Naive thymus-derived CD8-positive, alpha-beta T cell (primary cell): ENCODE measurements around the gene ARAP2. TPM values are rescaled to one million over a fixed set of nuclear protein-coding genes. Genes with fewer than 3 reads are reported as not detected.
"Not testable (repeated sequence)": the region's sequence is repeated elsewhere in the genome, so short reads cannot be mapped to it uniquely, and the experiment has no call there.

Experiments used
- ATAC-seq, 2 donors: fragments of 150-1000 bp; cut with Tn5 transposase in 1 of 2; sonication (Bioruptor Pico), chemical (Tn5 transposase) in 1 of 2; 1 replicate in 1 of 2; 2 replicates in 1 of 2; pipeline ENCODE4 v1.10.0; 2021; ENCODE audit warnings: mild to moderate bottlenecking in 2 of 2, moderate library complexity in 2 of 2
- POLR2A ChIA-PET: fragments of 350-600 bp; sonication (Branson Sonifier 250); formaldehyde crosslinking; loops from one replicate; lab custom pipeline; 2021; ENCODE audit warnings: antibody characterized with exemption; lab: Charles Lee
- DNase-seq, 10 donors: peaks; one replicate each; pipeline versions ENCODE4 v3.0.0 to v3.0.0-alpha.2; 2020 to 2022
- H3K27ac Mint-ChIP-seq, 10 donors: one replicate each; pipeline ENCODE4 v1.8.0; 2020 to 2022; ENCODE audit warnings: mild to moderate bottlenecking in 10 of 10, mixed read lengths in 10 of 10, moderate library complexity in 4 of 10, inconsistent platforms in 1 of 10
- H3K27me3 Mint-ChIP-seq, 5 donors: one replicate each; pipeline ENCODE4 v1.8.0; 2021 to 2022; ENCODE audit warnings: mixed read lengths in 5 of 5
- H3K36me3 Mint-ChIP-seq, 3 donors: one replicate each; pipeline ENCODE4 v1.8.0; 2020 to 2022; ENCODE audit warnings: mixed read lengths in 3 of 3, mild to moderate bottlenecking in 2 of 3, inconsistent platforms in 1 of 3
- H3K4me1 Mint-ChIP-seq, 4 donors: one replicate each; pipeline ENCODE4 v1.8.0; 2021 to 2022; ENCODE audit warnings: mixed read lengths in 4 of 4
- H3K4me3 Mint-ChIP-seq, 10 donors: one replicate each; pipeline ENCODE4 v1.8.0; 2020 to 2022; ENCODE audit warnings: mild to moderate bottlenecking in 10 of 10, mixed read lengths in 10 of 10, moderate library complexity in 6 of 10, inconsistent platforms in 1 of 10
- H3K9me3 Mint-ChIP-seq, 9 donors: one replicate each; pipeline ENCODE4 v1.8.0; 2020 to 2022; ENCODE audit warnings: mixed read lengths in 9 of 9, mild to moderate bottlenecking in 3 of 9, inconsistent platforms in 1 of 9, moderate library complexity in 1 of 9
- polyA plus RNA-seq, 3 donors: library from polyadenylated mRNA; unstranded; fragments of 300-500 nt; fragmentation: Illumina TruSeq; gene quantifications; one replicate each; pipeline ENCODE4 v1.2.3, GENCODE V29; 2021
- total RNA-seq, 8 experiments: library from RNA in 2 of 8; stranded (reverse) in 2 of 8; gene quantifications; one replicate each; pipeline ENCODE4 v1.2.3 and lab custom pipeline; 2021 to 2026

ARAP2 gene
- total and polyA plus RNA-seq, 5 experiments from 2014 or later, result 11.2 to 46.3 (median 19.0) TPM

DNA sequence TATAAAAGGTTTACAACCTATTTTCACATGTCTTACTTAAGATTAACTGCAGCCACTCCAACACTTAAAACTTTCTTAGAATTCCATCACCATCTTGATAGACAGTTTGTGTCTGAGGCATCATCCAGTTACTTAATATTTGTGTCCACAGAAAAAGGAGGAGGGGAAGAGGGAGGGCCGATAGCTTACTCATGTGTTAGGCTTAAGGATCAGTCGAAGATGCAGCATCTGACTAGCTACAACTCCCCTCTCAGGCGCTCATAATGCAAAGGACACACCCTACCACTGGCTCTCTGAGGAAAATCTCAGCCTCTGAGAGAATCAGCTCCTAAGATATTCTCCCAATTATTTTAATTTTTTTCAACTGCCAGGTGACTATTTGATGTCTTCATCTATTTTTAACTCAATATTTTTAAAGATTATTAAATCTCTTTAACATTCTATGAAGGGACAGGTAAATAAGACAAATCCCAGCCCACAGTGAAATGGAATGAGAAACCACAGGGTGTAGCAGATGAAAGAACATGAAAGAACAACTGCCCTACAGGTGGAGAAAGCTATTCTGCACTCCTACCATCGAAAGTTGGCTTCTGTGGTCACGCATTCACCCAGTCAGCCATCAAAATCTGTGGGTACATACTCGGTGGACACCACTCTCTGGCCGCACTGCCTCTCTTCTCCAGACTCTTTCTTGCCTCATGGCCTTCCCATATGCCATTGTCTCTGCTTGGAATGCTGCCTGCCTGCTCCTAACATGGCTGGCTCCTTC lies 48.0 kb downstream of the ARAP2 start:
- ATAC-seq (no peak), DNase-seq (no peak)
- H3K4me3 Mint-ChIP-seq, result no peak overlapping the region
- peaks cover 0 to 18% (median 15%) of the 10 kb centered on the region in 3 donors for H3K36me3 Mint-ChIP-seq
- no peaks in the 10 kb centered on the region for H3K9me3 Mint-ChIP-seq
- no peaks in the 10 kb centered on the region for H3K27me3 Mint-ChIP-seq
- peak overlapping the region in 3 of 10 donors; percentile 8 to 50 (median 47) for H3K27ac Mint-ChIP-seq
- peaks cover 5 to 38% (median 26%) of the 10 kb centered on the region in 4 donors for H3K4me1 Mint-ChIP-seq
- POLR2A ChIA-PET, result no interaction called here

DNA sequence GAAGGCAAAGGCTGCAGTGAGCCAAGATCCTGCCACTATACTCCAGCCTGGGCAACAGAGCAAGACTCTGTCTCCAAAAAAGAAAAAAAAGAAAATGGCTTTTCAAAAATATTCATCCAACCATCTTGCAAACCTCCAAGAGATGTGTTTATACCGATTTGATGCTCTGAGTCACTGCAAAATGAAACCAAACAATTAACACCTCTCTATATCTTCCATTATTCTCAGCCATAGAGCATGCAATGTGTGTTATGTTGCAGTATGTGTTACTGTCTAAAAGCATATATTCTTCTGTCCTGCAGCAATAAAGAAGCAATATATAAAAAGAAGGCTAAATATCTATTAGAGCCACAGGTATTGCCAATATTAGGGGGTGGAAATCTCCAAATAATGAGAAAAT lies 51.4 kb downstream of the ARAP2 start:
- no peaks in the 10 kb centered on the region for H3K9me3 Mint-ChIP-seq
- peak overlapping the region in 1 of 10 donors; percentile 22 for H3K4me3 Mint-ChIP-seq
- peak overlapping the region in 1 of 10 donors; percentile 21 for H3K27ac Mint-ChIP-seq
- POLR2A ChIA-PET, result no interaction called here
- H3K4me1 Mint-ChIP-seq, result peaks cover 20 to 69% (median 47%) of the 10 kb centered on the region in 4 donors
- H3K27me3 Mint-ChIP-seq, result no peaks in the 10 kb centered on the region
- ATAC-seq (no peak), DNase-seq (no peak)
- peaks cover 0 to 16% (median 13%) of the 10 kb centered on the region in 3 donors for H3K36me3 Mint-ChIP-seq

GRCh38 chr4:36189511-36190226 lies 54.6 kb downstream of the ARAP2 start:
- no peaks in the 10 kb centered on the region for H3K9me3 Mint-ChIP-seq
- DNase-seq (peak in 4 of 10 donors; percentile 5 to 50 (median 21)), ATAC-seq (peak; percentile 47 to 64)
- H3K4me3 Mint-ChIP-seq, result peak overlapping the region in 9 of 10 donors; percentile 13 to 79 (median 25)
- peak overlapping the region; percentile 42 to 85 (median 68) for H3K27ac Mint-ChIP-seq
- POLR2A ChIA-PET, result no interaction called here
- peaks cover 0 to 39% (median 17%) of the 10 kb centered on the region in 3 donors for H3K36me3 Mint-ChIP-seq
- no peaks in the 10 kb centered on the region for H3K27me3 Mint-ChIP-seq
- peaks cover 15 to 52% (median 28%) of the 10 kb centered on the region in 4 donors for H3K4me1 Mint-ChIP-seq

DNA sequence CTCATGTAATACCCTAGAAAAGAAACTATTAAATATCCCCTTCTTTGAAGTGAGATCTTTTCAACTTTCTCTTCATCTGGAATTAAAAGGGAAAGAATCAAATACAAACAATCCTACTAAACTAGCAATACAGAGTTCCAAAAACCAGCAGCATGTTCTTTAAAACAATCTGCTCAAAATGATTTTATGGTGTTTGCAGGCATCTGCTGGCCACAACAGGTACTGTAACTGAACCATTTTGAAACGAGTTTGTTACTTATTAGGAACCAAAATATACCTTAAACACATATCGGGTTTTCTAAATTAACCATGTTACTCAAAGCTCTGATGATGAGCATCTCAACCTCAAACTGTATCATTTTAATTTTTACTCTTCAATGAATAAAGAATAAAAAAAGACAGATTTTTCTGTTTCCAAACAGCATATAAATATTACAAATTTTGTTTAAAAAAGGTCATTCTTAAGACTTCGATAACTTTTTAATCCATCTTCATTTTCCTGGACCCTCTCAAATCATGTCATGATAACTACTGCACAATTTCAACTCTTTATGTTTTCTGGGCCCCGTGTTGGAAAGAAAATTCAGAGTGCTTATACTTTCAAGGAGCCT lies 56.5 kb downstream of the ARAP2 start:
- Mint-ChIP-seq H3K9me3 (no peaks in the 10 kb centered on the region), H3K4me3 (no peak overlapping the region), H3K36me3 (peaks cover 0 to 40% (median 16%) of the 10 kb centered on the region in 3 donors), H3K27ac (no peak overlapping the region), H3K27me3 (no peaks in the 10 kb centered on the region), H3K4me1 (peaks cover 15 to 47% (median 28%) of the 10 kb centered on the region in 4 donors)
- POLR2A ChIA-PET, result no interaction called here
- ATAC-seq, result no peak
- peak in 3 of 10 donors; percentile 15 to 38 (median 21) for DNase-seq

GRCh38 chr4:36183665-36184393 lies 60.5 kb downstream of the ARAP2 start:
- no peak overlapping the region for H3K27ac Mint-ChIP-seq
- H3K4me3 Mint-ChIP-seq, result no peak overlapping the region
- peaks cover 0 to 50% (median 19%) of the 10 kb centered on the region in 3 donors for H3K36me3 Mint-ChIP-seq
- POLR2A ChIA-PET, result no interaction called here
- H3K27me3 Mint-ChIP-seq, result no peaks in the 10 kb centered on the region
- H3K9me3 Mint-ChIP-seq, result no peaks in the 10 kb centered on the region
- no peak for DNase-seq
- peaks cover 0 to 11% (median 3%) of the 10 kb centered on the region in 4 donors for H3K4me1 Mint-ChIP-seq
- no peak for ATAC-seq

DNA sequence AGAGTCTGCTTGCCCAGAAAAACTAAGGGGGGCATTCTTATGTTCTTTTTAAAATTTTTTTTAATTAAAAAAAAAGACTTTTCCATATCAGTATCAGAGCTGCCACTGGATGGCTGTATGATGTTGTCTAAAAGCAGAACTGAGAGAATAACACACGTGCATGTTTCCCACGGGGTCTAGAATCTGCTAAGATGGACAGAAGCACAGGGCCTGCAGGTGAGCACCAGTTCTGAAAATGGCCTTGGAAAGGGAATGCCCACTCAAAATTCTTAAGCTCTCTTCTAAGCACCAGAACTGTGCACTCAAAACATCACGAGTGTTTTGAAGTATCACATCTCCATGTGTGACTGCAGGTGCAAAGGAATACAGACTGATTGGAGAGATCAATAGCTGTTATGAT lies 61.1 kb downstream of the ARAP2 start:
- H3K4me3 Mint-ChIP-seq, result no peak overlapping the region
- H3K27me3 Mint-ChIP-seq, result no peaks in the 10 kb centered on the region
- DNase-seq (no peak), ATAC-seq (no peak)
- POLR2A ChIA-PET, result no interaction called here
- peaks cover 4 to 55% (median 19%) of the 10 kb centered on the region in 3 donors for H3K36me3 Mint-ChIP-seq
- no peaks in the 10 kb centered on the region for H3K9me3 Mint-ChIP-seq
- H3K4me1 Mint-ChIP-seq, result peaks cover 0 to 7% (median 2%) of the 10 kb centered on the region in 4 donors
- no peak overlapping the region for H3K27ac Mint-ChIP-seq

GRCh38 chr4:36182315-36182714 lies 62.0 kb downstream of the ARAP2 start:
- POLR2A ChIA-PET, ATAC-seq, H3K9me3 Mint-ChIP-seq, H3K4me3 Mint-ChIP-seq, H3K27me3 Mint-ChIP-seq, H3K4me1 Mint-ChIP-seq, DNase-seq: not testable (repeated sequence)
- Mint-ChIP-seq H3K27ac (peak overlapping the region in 1 of 10 donors; percentile 13), H3K36me3 (peaks cover 5 to 59% (median 18%) of the 10 kb centered on the region in 3 donors)

DNA sequence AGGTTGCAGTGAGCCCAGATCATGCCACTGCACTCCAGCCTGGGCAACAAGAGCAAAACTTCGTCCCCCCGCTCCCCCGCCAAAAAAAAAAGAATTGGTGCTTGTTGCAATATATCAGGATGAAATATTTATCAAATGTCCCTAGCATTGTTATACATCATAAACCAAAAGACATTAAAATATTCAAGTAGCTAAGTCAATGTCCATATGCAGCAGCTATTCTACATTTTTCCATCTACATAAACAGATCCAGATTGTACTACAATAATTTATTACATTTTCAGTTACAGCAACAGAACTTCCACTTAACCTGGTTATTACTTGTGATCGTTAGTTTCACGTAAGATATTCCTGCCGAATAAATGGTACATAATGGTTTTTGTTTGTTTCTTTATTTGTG lies 64.1 kb downstream of the ARAP2 start:
- no peaks in the 10 kb centered on the region for H3K27me3 Mint-ChIP-seq

GRCh38 chr4:36178484-36178883 lies 65.8 kb downstream of the ARAP2 start:
- DNase-seq (no peak), ATAC-seq (no peak)
- H3K27ac Mint-ChIP-seq, result peak overlapping the region in 1 of 10 donors; percentile 6
- H3K4me3 Mint-ChIP-seq, result no peak overlapping the region
- peaks cover 0 to 7% (median 3%) of the 10 kb centered on the region in 4 donors for H3K4me1 Mint-ChIP-seq
- H3K36me3 Mint-ChIP-seq, result peaks cover 5 to 52% (median 19%) of the 10 kb centered on the region in 3 donors
- no peaks in the 10 kb centered on the region for H3K27me3 Mint-ChIP-seq
- no peaks in the 10 kb centered on the region for H3K9me3 Mint-ChIP-seq
- POLR2A ChIA-PET, result no interaction called here

More for the DNA sequence above, 64.1 kb downstream of the ARAP2 start:
- Mint-ChIP-seq H3K36me3 (peaks cover 5 to 53% (median 17%) of the 10 kb centered on the region in 3 donors), H3K4me3 (no peak overlapping the region), H3K4me1 (peaks cover 0 to 7% (median 0%) of the 10 kb centered on the region in 4 donors), H3K9me3 (no peaks in the 10 kb centered on the region), H3K27ac (peak overlapping the region in 1 of 10 donors; percentile 40)
- DNase-seq (no peak), ATAC-seq (no peak)
- POLR2A ChIA-PET, result interaction anchor here (1.1 kb wide), 1 partner anchor 64 kb away, joined by 3 read pairs; the partner anchor contains the start of gene ARAP2

GRCh38 chr4:36177946-36178345 lies 66.4 kb downstream of the ARAP2 start:
- no peak overlapping the region for H3K4me3 Mint-ChIP-seq
- no peak overlapping the region for H3K27ac Mint-ChIP-seq
- no peak for DNase-seq
- POLR2A ChIA-PET, result no interaction called here
- H3K27me3 Mint-ChIP-seq, result no peaks in the 10 kb centered on the region
- peaks cover 5 to 52% (median 19%) of the 10 kb centered on the region in 3 donors for H3K36me3 Mint-ChIP-seq
- no peak for ATAC-seq
- no peaks in the 10 kb centered on the region for H3K9me3 Mint-ChIP-seq
- peaks cover 0 to 7% (median 4%) of the 10 kb centered on the region in 4 donors for H3K4me1 Mint-ChIP-seq

DNA sequence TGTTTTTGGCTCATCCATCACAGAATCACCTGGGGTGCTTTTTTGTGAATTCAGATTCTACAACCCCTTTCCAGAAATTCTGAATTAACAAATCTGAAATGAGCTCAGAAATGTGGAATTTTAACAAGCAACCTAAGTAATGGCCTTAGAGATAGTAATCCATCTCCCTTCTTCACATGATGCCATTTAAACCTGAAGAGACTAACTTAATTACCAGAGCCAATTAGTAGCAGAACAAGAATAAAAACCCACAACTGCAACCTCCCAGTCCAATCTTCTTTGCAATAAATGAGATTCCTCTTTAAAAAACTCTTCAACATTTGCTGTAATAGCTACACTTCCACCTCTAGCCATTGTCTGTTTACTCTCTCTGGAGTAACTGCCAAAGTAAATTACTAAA lies 69.7 kb downstream of the ARAP2 start:
- no peak for ATAC-seq
- no peak overlapping the region for H3K27ac Mint-ChIP-seq

DNA sequence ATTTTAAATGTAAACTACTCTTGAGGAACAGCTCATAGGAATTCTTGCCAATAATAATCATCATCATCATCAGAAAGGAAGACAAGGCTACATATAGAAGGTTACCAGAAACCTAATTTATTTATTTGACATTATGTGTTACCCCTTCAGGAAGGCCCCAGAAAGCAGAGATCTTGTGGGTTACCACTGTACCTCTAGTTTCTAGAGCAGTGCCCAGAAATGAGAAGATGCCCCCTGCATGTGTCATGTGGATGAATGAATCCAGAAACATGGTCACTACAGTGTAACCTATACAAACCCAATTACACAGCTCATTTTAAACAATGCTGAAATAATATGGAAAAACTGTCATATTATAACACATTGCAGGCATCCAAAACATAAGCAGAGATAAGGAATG lies 70.4 kb downstream of the ARAP2 start:
- peaks cover 0 to 7% (median 3%) of the 10 kb centered on the region in 4 donors for H3K4me1 Mint-ChIP-seq

More for the DNA sequence above, 69.7 kb downstream of the ARAP2 start:
- peaks cover 0 to 6% (median 3%) of the 10 kb centered on the region in 4 donors for H3K4me1 Mint-ChIP-seq
- no peak overlapping the region for H3K4me3 Mint-ChIP-seq
- H3K9me3 Mint-ChIP-seq, result no peaks in the 10 kb centered on the region
- POLR2A ChIA-PET, result no interaction called here
- no peak for DNase-seq
- H3K36me3 Mint-ChIP-seq, result peaks cover 5 to 40% (median 19%) of the 10 kb centered on the region in 3 donors
- no peaks in the 10 kb centered on the region for H3K27me3 Mint-ChIP-seq

More for the DNA sequence above, 70.4 kb downstream of the ARAP2 start:
- Mint-ChIP-seq H3K36me3 (peaks cover 5 to 40% (median 21%) of the 10 kb centered on the region in 3 donors), H3K27ac (peak overlapping the region in 1 of 10 donors; percentile 22), H3K27me3 (no peaks in the 10 kb centered on the region), H3K9me3 (no peaks in the 10 kb centered on the region), H3K4me3 (no peak overlapping the region)
- no peak for DNase-seq
- POLR2A ChIA-PET, result no interaction called here
- ATAC-seq, result no peak
